GM21515 (cell line): ENCODE results near the gene HK2.

ENCODE experiments used
- ATAC-seq: cut with Tn5 transposase; IDR thresholded peaks from one replicate; pipeline ENCODE4 v1.9.1; 2021; ENCODE audit not compliant: unreplicated experiment

The HK2 gene

GRCh38 chr2:74857215-74857614 is 23.3 kb downstream of the HK2 start:
- no peak for ATAC-seq

- ATAC-seq: no peak
These were observed 23.8 kb downstream of the HK2 start for GRCh38 chr2:74857725-74858124.

- ATAC-seq: no peak
These were observed 24.4 kb downstream of the HK2 start for GRCh38 chr2:74858281-74858680.

GRCh38 chr2:74860079-74860478 is 26.2 kb downstream of the HK2 start:
- ATAC-seq: no peak

GRCh38 chr2:74860521-74860920 is 26.6 kb downstream of the HK2 start:
- no peak for ATAC-seq

- ATAC-seq: no peak
These were observed 27.6 kb downstream of the HK2 start for GRCh38 chr2:74861531-74861930.

GRCh38 chr2:74862020-74862964 is 28.4 kb downstream of the HK2 start:
- no peak for ATAC-seq

- no peak for ATAC-seq
These were observed 29.9 kb downstream of the HK2 start for GRCh38 chr2:74863802-74864248.

GRCh38 chr2:74864728-74865722 is 31.1 kb downstream of the HK2 start:
- ATAC-seq: no peak

GRCh38 chr2:74865770-74866674 is 32.1 kb downstream of the HK2 start:
- no peak for ATAC-seq

- ATAC-seq: no peak
These were observed 34.1 kb downstream of the HK2 start for GRCh38 chr2:74867841-74868658.

GRCh38 chr2:74869517-74869916 is 35.6 kb downstream of the HK2 start:
- no peak for ATAC-seq

GRCh38 chr2:74870951-74871350 is 37.0 kb downstream of the HK2 start:
- no peak for ATAC-seq

GRCh38 chr2:74871414-74871813 is 37.5 kb downstream of the HK2 start:
- ATAC-seq: no peak

- no peak for ATAC-seq
These were observed 38.5 kb downstream of the HK2 start for GRCh38 chr2:74872389-74872836.

GRCh38 chr2:74873012-74873665 is 39.2 kb downstream of the HK2 start:
- ATAC-seq: no peak

- no peak for ATAC-seq
These were observed 40.0 kb downstream of the HK2 start for GRCh38 chr2:74873678-74874640.
